ENCODE data around the gene USP36. TPM values are rescaled to one million over a fixed set of nuclear protein-coding genes. Genes with fewer than 3 reads are reported as not detected.
"Not testable (repeated sequence)": the region's sequence is repeated elsewhere in the genome, so short reads cannot be mapped to it uniquely, and the experiment has no call there.

The USP36 gene
- total RNA-seq, 2 donors from 2014 or later, result 57.1 to 62.5 TPM

DNA sequence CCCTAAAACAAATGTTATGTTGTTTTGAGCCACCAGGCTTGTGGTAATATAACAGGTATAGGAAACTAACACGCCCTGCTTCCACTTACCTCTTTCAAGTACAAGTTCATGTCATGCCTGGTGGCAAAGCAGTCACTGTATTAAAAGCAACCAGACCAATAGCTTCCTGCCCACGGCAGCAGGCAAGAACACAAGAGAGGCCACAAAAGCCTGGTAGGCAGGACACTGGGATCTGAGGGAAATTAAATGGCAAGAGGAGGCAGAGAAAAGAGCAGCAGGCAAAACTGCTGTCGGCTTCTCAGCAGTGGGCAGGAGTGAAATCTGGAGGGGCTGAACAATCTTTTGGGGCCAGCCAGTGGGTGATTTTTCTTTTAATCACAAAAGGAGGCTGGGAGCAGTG lies 60.8 kb downstream of the USP36 start:
- H3K4me3 Mint-ChIP-seq, result peak overlapping the region; percentile 64

DNA sequence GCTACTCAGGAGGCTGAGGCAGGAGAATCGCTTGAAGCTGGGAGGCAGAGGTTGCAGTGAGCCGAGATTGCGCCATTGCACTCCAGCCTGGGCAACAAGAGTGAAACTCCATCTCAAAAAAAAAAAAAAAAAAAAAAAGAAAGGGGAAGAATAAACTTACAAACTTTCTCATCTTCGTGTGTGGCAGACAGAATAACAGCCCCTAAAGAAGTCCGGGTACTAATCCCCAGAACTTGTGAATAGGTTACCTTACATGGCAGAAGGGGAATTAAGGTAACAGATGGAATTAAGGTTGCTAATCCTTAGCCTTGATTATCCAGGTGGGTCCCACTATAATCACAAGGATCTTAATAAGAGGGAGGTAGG lies 61.3 kb downstream of the USP36 start:
- not testable (repeated sequence) for H3K27ac ChIP-seq (ENCODE audit: low read depth, low read length); H3K27me3 Mint-ChIP-seq (ENCODE audit: insufficient read depth); H3K4me1 ChIP-seq (ENCODE audit: control insufficient read depth, insufficient read depth, low read length); H3K9me3 ChIP-seq (ENCODE audit: control insufficient read depth, low read length); H3K9me3 Mint-ChIP-seq; H3K9ac ChIP-seq (ENCODE audit: extremely low read depth, low read length, poor library complexity, severe bottlenecking); H3K27ac Mint-ChIP-seq; H3K27me3 ChIP-seq (ENCODE audit: control insufficient read depth, insufficient read depth, low read length, poor library complexity, severe bottlenecking); H3K4me3 ChIP-seq (ENCODE audit: low read length); H3K36me3 Mint-ChIP-seq (ENCODE audit: low read depth); H3K4me3 Mint-ChIP-seq; H3K36me3 ChIP-seq (ENCODE audit: control insufficient read depth, insufficient read depth, low read length); DNase-seq
- 92% methylated on average over 5 of the region's 5 CpGs; no CpG with 5 or more reads in 1 of the 2 experiments for WGBS, 2 experiments (ENCODE audit: insufficient coverage in 1 of 2, insufficient read length in 1 of 2)
- peaks cover 19% of the 10 kb centered on the region for H3K4me1 Mint-ChIP-seq

More for the DNA sequence above, 60.8 kb downstream of the USP36 start:
- TF ChIP-seq, protein P1, sequence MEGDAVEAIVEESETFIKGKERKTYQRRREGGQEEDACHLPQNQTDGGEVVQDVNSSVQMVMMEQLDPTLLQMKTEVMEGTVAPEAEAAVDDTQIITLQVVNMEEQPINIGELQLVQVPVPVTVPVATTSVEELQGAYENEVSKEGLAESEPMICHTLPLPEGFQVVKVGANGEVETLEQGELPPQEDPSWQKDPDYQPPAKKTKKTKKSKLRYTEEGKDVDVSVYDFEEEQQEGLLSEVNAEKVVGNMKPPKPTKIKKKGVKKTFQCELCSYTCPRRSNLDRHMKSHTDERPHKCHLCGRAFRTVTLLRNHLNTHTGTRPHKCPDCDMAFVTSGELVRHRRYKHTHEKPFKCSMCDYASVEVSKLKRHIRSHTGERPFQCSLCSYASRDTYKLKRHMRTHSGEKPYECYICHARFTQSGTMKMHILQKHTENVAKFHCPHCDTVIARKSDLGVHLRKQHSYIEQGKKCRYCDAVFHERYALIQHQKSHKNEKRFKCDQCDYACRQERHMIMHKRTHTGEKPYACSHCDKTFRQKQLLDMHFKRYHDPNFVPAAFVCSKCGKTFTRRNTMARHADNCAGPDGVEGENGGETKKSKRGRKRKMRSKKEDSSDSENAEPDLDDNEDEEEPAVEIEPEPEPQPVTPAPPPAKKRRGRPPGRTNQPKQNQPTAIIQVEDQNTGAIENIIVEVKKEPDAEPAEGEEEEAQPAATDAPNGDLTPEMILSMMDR (conservative IDR thresholded peaks at IDR 0.05), result no peak
- DNase-seq, result peak; percentile 54
- Histone ChIP-seq H3K9ac (ENCODE audit: extremely low read depth, low read length, poor library complexity, severe bottlenecking) (no peak overlapping the region), H3K4me1 (ENCODE audit: control insufficient read depth, insufficient read depth, low read length) (no peaks in the 10 kb centered on the region), H3K4me3 (ENCODE audit: low read length) (no peak overlapping the region), H3K36me3 (ENCODE audit: control insufficient read depth, insufficient read depth, low read length) (no peaks in the 10 kb centered on the region), H3K27me3 (ENCODE audit: control insufficient read depth, insufficient read depth, low read length, poor library complexity, severe bottlenecking) (no peaks in the 10 kb centered on the region), H3K9me3 (ENCODE audit: control insufficient read depth, low read length) (no peaks in the 10 kb centered on the region), H3K27ac (ENCODE audit: low read depth, low read length) (no peak overlapping the region)
- peaks cover 19% of the 10 kb centered on the region for H3K4me1 Mint-ChIP-seq
- no peaks in the 10 kb centered on the region for H3K9me3 Mint-ChIP-seq
- WGBS, 2 experiments (ENCODE audit: insufficient coverage in 1 of 2, insufficient read length in 1 of 2), result 78 to 91% methylated on average over 3 of the region's 3 CpGs
- no peaks in the 10 kb centered on the region for H3K27me3 Mint-ChIP-seq (ENCODE audit: insufficient read depth)
- no peaks in the 10 kb centered on the region for H3K36me3 Mint-ChIP-seq (ENCODE audit: low read depth)
- H3K27ac Mint-ChIP-seq, result no peak overlapping the region

DNA sequence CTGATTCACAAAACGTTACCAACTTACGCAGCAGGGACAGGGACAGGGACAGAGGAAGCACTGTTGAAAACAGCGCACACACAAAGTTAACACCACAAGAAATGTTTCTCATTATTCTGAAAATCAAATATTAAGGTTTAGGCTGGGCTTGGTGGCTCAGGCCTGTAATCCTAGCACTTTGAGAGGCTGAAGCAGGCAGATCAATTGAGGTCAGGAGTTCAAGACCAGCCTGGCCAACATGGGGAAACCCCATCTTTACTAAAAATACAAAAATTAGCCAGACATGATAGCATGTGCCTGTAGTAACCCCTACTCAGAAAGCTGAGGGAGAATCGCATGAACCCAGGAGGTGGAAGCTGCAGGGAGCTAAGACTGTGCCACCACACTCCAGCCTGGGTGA lies 62.7 kb downstream of the USP36 start:
- Mint-ChIP-seq H3K27ac (no peak overlapping the region), H3K36me3 (ENCODE audit: low read depth) (no peaks in the 10 kb centered on the region), H3K4me1 (peaks cover 13% of the 10 kb centered on the region), H3K9me3 (no peaks in the 10 kb centered on the region), H3K27me3 (ENCODE audit: insufficient read depth) (no peaks in the 10 kb centered on the region), H3K4me3 (no peak overlapping the region)
- Histone ChIP-seq H3K27ac (ENCODE audit: low read depth, low read length) (no peak overlapping the region), H3K4me1 (ENCODE audit: control insufficient read depth, insufficient read depth, low read length) (no peaks in the 10 kb centered on the region), H3K27me3 (ENCODE audit: control insufficient read depth, insufficient read depth, low read length, poor library complexity, severe bottlenecking) (no peaks in the 10 kb centered on the region), H3K9me3 (ENCODE audit: control insufficient read depth, low read length) (no peaks in the 10 kb centered on the region), H3K4me3 (ENCODE audit: low read length) (no peak overlapping the region), H3K9ac (ENCODE audit: extremely low read depth, low read length, poor library complexity, severe bottlenecking) (no peak overlapping the region), H3K36me3 (ENCODE audit: control insufficient read depth, insufficient read depth, low read length) (no peaks in the 10 kb centered on the region)
- WGBS, 2 experiments (ENCODE audit: insufficient coverage in 1 of 2, insufficient read length in 1 of 2), result 96% methylated on average over 4 of the region's 4 CpGs; no CpG with 5 or more reads in 1 of the 2 experiments
- TF ChIP-seq, protein P1 (conservative IDR thresholded peaks at IDR 0.05), result no peak
- no peak for DNase-seq

DNA sequence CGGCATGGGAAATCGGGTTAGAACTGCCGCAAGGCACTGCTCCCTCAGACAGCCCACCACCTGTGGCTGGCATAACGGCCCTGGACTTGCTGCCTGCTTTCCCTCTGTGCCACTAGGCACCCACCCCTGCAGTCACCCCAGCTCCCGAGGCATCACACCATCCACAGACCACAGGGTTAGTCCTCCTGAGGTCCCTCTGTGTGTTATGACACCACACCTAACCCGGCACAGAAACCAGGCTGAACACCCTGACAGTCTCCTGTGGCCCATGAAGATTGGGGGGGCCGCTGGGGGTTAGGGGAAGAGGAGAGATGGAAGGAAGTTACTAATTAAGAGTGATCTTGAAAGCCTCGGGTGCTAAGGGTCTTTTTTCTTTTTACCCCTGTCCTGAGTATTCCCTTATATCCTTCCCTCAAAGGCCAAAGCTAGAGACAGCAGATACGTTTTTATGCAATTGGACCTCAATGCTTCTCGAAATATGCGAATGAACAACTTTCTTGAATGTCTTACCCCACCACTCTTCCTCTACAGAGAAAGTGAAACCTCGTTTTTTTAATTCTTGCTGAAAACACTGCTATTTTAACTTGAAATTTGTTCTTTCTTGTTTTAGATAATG lies 65.5 kb downstream of the USP36 start:
- TF ChIP-seq, protein P1 (conservative IDR thresholded peaks at IDR 0.05), result no peak
- H3K36me3 Mint-ChIP-seq (ENCODE audit: low read depth), result no peaks in the 10 kb centered on the region
- 89 to 90% methylated on average over 8 to 12 of the region's 12 CpGs for WGBS, 2 experiments (ENCODE audit: insufficient coverage in 1 of 2, insufficient read length in 1 of 2)
- H3K36me3 ChIP-seq (ENCODE audit: control insufficient read depth, insufficient read depth, low read length), result no peaks in the 10 kb centered on the region
- H3K4me3 ChIP-seq (ENCODE audit: low read length), result no peak overlapping the region
- H3K4me1 ChIP-seq (ENCODE audit: control insufficient read depth, insufficient read depth, low read length), result no peaks in the 10 kb centered on the region
- peaks cover 6% of the 10 kb centered on the region for H3K4me1 Mint-ChIP-seq
- H3K9me3 ChIP-seq (ENCODE audit: control insufficient read depth, low read length), result no peaks in the 10 kb centered on the region
- H3K27me3 ChIP-seq (ENCODE audit: control insufficient read depth, insufficient read depth, low read length, poor library complexity, severe bottlenecking), result no peaks in the 10 kb centered on the region
- no peak overlapping the region for H3K27ac ChIP-seq (ENCODE audit: low read depth, low read length)
- H3K27me3 Mint-ChIP-seq (ENCODE audit: insufficient read depth), result no peaks in the 10 kb centered on the region
- no peak overlapping the region for H3K9ac ChIP-seq (ENCODE audit: extremely low read depth, low read length, poor library complexity, severe bottlenecking)
- DNase-seq, result peak; percentile 57
- H3K27ac Mint-ChIP-seq, result no peak overlapping the region
- H3K4me3 Mint-ChIP-seq, result no peak overlapping the region
- no peaks in the 10 kb centered on the region for H3K9me3 Mint-ChIP-seq
